ENCODE measurements around the gene CEP83. TPM values are rescaled to one million over a fixed set of nuclear protein-coding genes. Genes with fewer than 3 reads are reported as not detected.

CEP83 gene
- total and polyA plus RNA-seq, 2 experiments from 2014 or later: 29.8 to 33.7 TPM

DNA sequence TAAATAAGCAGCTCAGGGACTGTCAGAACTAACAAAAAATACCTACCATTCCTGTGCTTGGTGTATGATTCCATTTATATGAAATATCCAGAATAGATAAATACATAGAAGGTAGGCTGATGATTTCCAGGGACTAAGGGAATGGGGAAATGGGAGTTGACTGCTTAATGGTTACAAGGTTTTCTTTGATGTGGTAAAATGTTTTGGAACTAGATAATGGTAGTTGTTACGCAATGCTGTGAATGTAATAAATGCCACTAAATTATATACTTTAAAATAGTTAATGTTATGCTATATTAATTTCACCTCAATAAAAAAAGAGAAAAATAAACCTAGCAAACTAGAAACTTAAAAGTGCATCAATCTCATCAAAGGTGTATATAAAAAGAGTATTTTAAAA is 41.1 kb downstream of the CEP83 start (continued):
- TF ChIP-seq, protein P1, sequence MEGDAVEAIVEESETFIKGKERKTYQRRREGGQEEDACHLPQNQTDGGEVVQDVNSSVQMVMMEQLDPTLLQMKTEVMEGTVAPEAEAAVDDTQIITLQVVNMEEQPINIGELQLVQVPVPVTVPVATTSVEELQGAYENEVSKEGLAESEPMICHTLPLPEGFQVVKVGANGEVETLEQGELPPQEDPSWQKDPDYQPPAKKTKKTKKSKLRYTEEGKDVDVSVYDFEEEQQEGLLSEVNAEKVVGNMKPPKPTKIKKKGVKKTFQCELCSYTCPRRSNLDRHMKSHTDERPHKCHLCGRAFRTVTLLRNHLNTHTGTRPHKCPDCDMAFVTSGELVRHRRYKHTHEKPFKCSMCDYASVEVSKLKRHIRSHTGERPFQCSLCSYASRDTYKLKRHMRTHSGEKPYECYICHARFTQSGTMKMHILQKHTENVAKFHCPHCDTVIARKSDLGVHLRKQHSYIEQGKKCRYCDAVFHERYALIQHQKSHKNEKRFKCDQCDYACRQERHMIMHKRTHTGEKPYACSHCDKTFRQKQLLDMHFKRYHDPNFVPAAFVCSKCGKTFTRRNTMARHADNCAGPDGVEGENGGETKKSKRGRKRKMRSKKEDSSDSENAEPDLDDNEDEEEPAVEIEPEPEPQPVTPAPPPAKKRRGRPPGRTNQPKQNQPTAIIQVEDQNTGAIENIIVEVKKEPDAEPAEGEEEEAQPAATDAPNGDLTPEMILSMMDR (conservative IDR thresholded peaks at IDR 0.05; ENCODE audit: low read depth in 2 of 2): no peak
- TF ChIP-seq ZNF114 (CRISPR knock-in tag; IDR thresholded peaks at IDR 0.05): no peak
- no peak for TF ChIP-seq JUNB (IDR thresholded peaks at IDR 0.05; ENCODE audit: unreplicated experiment)
- TF ChIP-seq EZH2 (IDR thresholded peaks at IDR 0.05; ENCODE audit: low read depth, unreplicated experiment): no peak
- no peak for TF ChIP-seq NANOG (IDR thresholded peaks at IDR 0.05; ENCODE audit: borderline replicate concordance)
- TF ChIP-seq EZH2phosphoT487 (IDR thresholded peaks at IDR 0.05; ENCODE audit: unreplicated experiment): no peak

DNA sequence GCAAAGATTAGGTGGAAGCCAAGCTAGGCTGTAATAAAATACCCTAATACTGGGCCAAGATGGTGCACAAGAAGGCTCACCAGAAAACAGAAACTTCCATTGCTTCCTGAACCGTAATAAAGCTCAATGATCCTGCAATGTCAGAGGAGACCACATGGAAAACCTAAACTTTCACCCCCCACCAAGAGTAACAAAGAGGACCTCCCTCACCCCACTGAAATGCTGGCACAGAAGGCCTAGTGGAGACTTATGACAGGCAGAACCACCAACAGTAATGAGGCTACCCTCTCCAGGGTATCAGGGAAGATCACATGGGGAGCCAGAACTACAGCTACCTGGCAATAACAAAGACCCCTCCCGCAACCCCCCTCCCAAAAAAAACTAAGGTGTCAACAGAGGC is 43.1 kb downstream of the CEP83 start:
- Histone ChIP-seq H3K9me2 (ENCODE audit: insufficient read depth) (no peaks in the 10 kb centered on the region), H3K36me3 (ENCODE audit: insufficient read depth) (no peaks in the 10 kb centered on the region), H2AFZ (no peak overlapping the region), H3K79me2 (replicated peaks; ENCODE audit: insufficient read depth) (peaks cover 24% of the 10 kb centered on the region), H3K4me1 (ENCODE audit: insufficient read depth) (peaks cover 11% of the 10 kb centered on the region), H4K20me1 (replicated peaks; ENCODE audit: insufficient read depth) (no peaks in the 10 kb centered on the region), H3K27ac (ENCODE audit: low read depth) (no peak overlapping the region), H3K27me3 (ENCODE audit: insufficient read depth) (no peaks in the 10 kb centered on the region), H3F3A (replicated peaks; ENCODE audit: low read depth) (no peaks in the 10 kb centered on the region), H3K4me3 (no peak overlapping the region), H3K4me2 (no peak overlapping the region)
- H3K9me3 Mint-ChIP-seq: peaks cover 19% of the 10 kb centered on the region
- TF ChIP-seq ZNF331 (CRISPR knock-in tag; IDR thresholded peaks at IDR 0.05; ENCODE audit: low read depth): no peak
- no peak for TF ChIP-seq ZNF114 (CRISPR knock-in tag; IDR thresholded peaks at IDR 0.05)
- no peak for TF ChIP-seq EZH2phosphoT487 (IDR thresholded peaks at IDR 0.05; ENCODE audit: unreplicated experiment)
- TF ChIP-seq, protein P2, sequence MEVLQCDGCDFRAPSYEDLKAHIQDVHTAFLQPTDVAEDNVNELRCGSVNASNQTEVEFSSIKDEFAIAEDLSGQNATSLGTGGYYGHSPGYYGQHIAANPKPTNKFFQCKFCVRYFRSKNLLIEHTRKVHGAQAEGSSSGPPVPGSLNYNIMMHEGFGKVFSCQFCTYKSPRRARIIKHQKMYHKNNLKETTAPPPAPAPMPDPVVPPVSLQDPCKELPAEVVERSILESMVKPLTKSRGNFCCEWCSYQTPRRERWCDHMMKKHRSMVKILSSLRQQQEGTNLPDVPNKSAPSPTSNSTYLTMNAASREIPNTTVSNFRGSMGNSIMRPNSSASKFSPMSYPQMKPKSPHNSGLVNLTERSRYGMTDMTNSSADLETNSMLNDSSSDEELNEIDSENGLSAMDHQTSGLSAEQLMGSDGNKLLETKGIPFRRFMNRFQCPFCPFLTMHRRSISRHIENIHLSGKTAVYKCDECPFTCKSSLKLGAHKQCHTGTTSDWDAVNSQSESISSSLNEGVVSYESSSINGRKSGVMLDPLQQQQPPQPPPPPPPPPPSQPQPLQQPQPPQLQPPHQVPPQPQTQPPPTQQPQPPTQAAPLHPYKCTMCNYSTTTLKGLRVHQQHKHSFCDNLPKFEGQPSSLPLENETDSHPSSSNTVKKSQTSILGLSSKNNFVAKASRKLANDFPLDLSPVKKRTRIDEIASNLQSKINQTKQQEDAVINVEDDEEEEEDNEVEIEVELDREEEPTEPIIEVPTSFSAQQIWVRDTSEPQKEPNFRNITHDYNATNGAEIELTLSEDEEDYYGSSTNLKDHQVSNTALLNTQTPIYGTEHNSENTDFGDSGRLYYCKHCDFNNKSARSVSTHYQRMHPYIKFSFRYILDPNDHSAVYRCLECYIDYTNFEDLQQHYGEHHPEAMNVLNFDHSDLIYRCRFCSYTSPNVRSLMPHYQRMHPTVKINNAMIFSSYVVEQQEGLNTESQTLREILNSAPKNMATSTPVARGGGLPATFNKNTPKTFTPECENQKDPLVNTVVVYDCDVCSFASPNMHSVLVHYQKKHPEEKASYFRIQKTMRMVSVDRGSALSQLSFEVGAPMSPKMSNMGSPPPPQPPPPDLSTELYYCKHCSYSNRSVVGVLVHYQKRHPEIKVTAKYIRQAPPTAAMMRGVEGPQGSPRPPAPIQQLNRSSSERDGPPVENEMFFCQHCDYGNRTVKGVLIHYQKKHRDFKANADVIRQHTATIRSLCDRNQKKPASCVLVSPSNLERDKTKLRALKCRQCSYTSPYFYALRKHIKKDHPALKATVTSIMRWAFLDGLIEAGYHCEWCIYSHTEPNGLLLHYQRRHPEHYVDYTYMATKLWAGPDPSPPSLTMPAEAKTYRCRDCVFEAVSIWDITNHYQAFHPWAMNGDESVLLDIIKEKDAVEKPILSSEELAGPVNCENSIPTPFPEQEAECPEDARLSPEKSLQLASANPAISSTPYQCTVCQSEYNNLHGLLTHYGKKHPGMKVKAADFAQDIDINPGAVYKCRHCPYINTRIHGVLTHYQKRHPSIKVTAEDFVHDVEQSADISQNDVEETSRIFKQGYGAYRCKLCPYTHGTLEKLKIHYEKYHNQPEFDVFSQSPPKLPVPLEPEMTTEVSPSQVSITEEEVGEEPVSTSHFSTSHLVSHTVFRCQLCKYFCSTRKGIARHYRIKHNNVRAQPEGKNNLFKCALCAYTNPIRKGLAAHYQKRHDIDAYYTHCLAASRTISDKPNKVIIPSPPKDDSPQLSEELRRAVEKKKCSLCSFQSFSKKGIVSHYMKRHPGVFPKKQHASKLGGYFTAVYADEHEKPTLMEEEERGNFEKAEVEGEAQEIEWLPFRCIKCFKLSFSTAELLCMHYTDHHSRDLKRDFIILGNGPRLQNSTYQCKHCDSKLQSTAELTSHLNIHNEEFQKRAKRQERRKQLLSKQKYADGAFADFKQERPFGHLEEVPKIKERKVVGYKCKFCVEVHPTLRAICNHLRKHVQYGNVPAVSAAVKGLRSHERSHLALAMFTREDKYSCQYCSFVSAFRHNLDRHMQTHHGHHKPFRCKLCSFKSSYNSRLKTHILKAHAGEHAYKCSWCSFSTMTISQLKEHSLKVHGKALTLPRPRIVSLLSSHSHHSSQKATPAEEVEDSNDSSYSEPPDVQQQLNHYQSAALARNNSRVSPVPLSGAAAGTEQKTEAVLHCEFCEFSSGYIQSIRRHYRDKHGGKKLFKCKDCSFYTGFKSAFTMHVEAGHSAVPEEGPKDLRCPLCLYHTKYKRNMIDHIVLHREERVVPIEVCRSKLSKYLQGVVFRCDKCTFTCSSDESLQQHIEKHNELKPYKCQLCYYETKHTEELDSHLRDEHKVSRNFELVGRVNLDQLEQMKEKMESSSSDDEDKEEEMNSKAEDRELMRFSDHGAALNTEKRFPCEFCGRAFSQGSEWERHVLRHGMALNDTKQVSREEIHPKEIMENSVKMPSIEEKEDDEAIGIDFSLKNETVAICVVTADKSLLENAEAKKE (CRISPR knock-in tag; IDR thresholded peaks at IDR 0.05): no peak
- TF ChIP-seq, protein P3, sequence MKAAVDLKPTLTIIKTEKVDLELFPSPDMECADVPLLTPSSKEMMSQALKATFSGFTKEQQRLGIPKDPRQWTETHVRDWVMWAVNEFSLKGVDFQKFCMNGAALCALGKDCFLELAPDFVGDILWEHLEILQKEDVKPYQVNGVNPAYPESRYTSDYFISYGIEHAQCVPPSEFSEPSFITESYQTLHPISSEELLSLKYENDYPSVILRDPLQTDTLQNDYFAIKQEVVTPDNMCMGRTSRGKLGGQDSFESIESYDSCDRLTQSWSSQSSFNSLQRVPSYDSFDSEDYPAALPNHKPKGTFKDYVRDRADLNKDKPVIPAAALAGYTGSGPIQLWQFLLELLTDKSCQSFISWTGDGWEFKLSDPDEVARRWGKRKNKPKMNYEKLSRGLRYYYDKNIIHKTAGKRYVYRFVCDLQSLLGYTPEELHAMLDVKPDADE (IDR thresholded peaks at IDR 0.05): no peak
- TF ChIP-seq POLR2AphosphoS5 (IDR thresholded peaks at IDR 0.05; ENCODE audit: low read depth): no peak
- TF ChIP-seq JUNB (IDR thresholded peaks at IDR 0.05; ENCODE audit: unreplicated experiment): no peak
- TF ChIP-seq STAT1 (IDR thresholded peaks at IDR 0.05; ENCODE audit: unreplicated experiment): no peak
- peaks cover 32% of the 10 kb centered on the region for H3K36me3 Mint-ChIP-seq (ENCODE audit: low read depth)
- H3K27ac Mint-ChIP-seq: peak overlapping the region; percentile 39; the same call in 1 of the 2 replicates
- peaks cover 14% of the 10 kb centered on the region; the same call in 2 of the 3 replicates for H3K4me1 Mint-ChIP-seq
- DNase-seq (ENCODE audit: low spot score): peak; percentile 17
- H3K4me3 Mint-ChIP-seq: no peak overlapping the region
- no peak; the same call in 2 of the 3 replicates for ATAC-seq
- H3K27me3 Mint-ChIP-seq (ENCODE audit: insufficient read depth, low read depth, poor library complexity): no peaks in the 10 kb centered on the region

All from GM23338 (cell line).